Loucy (cell line): ENCODE results near the gene GTPBP10.

Source experiments
- EZH2phosphoT487 ChIP-seq: fragments of 200-600 bp; IDR thresholded peaks from 2 replicates; pipeline ENCODE4 v1.6.1; 2018; ENCODE audit warnings: antibody characterized with exemption, mild to moderate bottlenecking, moderate library complexity, borderline replicate concordance
- TF ChIP-seq, protein P1 (sequence below): fragments of 200-600 bp; sonication (generic); conservative IDR thresholded peaks from 2 replicates; pipeline ENCODE4 v1.5.1; 2014; ENCODE audit warnings: mild to moderate bottlenecking, antibody characterized with exemption, low read length

DNA sequence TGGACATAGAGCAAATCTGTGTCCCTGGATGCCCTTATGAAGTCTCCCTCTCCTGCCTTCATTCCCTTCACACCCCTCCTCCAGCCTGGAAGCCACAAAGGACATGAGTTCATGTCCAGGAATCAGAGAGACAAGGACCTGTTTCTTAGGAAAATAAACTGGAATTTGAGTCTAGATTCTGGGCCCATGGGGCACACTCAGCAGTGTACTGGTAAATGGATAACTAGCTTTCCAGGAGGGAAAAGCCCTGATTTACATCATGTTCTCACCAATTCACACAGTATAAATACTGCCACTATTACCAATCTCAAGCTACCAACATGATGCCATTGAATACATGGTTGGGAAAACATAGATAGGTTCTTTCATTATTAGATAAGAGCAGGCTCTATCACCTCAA lies 35.3 kb upstream of the GTPBP10 start:
- no peak for TF ChIP-seq EZH2phosphoT487
- TF ChIP-seq, protein P1, sequence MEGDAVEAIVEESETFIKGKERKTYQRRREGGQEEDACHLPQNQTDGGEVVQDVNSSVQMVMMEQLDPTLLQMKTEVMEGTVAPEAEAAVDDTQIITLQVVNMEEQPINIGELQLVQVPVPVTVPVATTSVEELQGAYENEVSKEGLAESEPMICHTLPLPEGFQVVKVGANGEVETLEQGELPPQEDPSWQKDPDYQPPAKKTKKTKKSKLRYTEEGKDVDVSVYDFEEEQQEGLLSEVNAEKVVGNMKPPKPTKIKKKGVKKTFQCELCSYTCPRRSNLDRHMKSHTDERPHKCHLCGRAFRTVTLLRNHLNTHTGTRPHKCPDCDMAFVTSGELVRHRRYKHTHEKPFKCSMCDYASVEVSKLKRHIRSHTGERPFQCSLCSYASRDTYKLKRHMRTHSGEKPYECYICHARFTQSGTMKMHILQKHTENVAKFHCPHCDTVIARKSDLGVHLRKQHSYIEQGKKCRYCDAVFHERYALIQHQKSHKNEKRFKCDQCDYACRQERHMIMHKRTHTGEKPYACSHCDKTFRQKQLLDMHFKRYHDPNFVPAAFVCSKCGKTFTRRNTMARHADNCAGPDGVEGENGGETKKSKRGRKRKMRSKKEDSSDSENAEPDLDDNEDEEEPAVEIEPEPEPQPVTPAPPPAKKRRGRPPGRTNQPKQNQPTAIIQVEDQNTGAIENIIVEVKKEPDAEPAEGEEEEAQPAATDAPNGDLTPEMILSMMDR, result no peak
